Retinal pigment epithelial cell (primary cell): ENCODE measurements around the gene RHBDF2.

Experiments used
- DNase-seq: peaks from one replicate; pipeline ENCODE4 v3.0.0-alpha.2; 2010; ENCODE audit warnings: low read depth
- H3K4me3 ChIP-seq: 2 replicates; pipeline ENCODE4 v1.5.1; 2011; ENCODE audit warnings: mild to moderate bottlenecking, low read length, control low read depth, moderate library complexity
- TF ChIP-seq, protein P1 (sequence below): conservative IDR thresholded peaks from 2 replicates; pipeline ENCODE4 v1.5.1; 2011; ENCODE audit warnings: low read depth, low read length, control low read depth, inconsistent platforms

Gene RHBDF2

DNA sequence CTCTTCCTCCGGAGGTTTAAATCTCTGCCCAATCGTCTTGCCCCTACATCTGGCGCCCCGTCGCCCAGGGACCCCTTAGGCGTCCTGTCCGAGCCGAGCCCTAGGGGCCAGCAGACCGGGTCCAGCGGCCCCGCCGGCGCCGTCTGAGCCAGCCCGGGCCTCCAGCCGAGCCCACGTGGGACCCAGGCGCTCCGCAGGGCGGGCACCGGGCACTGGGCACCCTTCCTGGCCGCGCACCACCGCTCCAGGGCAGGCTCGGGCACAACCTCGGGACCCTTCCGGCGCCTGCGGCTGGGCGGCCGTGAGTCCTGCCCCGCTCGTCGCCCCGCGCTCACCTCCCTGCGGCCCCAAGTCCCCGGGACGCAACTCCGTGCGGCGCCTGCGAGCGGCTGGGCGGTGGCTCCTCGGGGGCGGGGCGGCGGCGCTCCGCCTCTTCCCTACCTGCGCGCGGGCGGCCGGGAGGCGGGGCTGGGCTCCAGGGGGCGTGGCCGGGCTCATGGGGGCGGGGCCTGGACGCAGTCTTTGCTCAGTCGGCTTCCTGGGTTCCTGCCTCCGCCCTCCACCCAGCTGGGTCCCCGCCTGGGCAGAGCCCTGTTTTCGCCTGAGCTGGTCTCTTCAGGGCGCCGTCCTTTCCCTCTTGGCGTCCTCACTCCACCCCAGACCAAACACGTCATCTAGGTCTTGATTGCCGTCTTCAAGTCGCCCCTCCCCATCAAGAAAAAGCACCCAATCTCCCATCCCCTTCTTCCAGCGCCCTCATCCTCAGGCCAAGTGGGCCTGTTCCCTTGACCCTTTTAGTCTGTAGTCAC is at the start of gene RHBDF2:
RHBDF2 (minus strand) TSS at position 406 of the 809 bp plus-strand sequence. CDS start 19,899 bp downstream, outside the sequence.
- H3K4me3 ChIP-seq, result peak within 1 kb of the TSS; percentile 78
- DNase-seq, result no peak
- TF ChIP-seq, protein P1, sequence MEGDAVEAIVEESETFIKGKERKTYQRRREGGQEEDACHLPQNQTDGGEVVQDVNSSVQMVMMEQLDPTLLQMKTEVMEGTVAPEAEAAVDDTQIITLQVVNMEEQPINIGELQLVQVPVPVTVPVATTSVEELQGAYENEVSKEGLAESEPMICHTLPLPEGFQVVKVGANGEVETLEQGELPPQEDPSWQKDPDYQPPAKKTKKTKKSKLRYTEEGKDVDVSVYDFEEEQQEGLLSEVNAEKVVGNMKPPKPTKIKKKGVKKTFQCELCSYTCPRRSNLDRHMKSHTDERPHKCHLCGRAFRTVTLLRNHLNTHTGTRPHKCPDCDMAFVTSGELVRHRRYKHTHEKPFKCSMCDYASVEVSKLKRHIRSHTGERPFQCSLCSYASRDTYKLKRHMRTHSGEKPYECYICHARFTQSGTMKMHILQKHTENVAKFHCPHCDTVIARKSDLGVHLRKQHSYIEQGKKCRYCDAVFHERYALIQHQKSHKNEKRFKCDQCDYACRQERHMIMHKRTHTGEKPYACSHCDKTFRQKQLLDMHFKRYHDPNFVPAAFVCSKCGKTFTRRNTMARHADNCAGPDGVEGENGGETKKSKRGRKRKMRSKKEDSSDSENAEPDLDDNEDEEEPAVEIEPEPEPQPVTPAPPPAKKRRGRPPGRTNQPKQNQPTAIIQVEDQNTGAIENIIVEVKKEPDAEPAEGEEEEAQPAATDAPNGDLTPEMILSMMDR, result no peak

DNA sequence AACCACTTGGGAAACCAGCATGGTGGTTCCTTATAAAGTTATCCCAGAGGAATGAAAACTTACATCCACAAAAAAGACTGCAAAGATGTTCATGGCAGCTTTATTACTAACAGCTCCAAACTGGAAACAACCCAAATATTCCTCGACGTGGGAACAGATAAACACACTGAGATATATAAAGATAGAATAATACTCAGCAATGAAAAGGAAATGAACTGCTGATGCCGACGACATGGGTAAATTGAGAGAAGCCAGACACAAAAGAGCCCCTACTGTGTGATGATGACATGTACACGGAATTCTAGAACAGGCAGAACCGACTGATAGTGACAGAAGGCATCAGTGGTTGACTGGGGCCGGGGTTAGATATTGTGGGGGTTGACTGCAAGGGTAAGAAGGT is 48.3 kb upstream of the RHBDF2 start:
- H3K4me3 ChIP-seq, result no peak overlapping the region
- TF ChIP-seq, protein P1, result no peak
- DNase-seq, result no peak

DNA sequence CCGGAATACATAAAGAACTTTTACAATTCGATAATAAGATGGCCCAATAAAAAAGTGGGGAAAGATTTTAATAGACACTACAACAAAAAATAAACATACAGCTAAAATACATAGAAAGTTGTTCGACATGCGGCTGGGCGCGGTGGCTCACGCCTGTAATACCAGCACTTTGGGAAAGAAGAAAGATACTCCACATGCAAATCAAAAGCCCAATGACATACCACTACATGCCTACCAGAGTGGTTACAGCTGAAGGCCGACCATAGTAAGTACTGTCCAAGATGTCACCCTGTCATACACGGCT is 47.9 kb upstream of the RHBDF2 start:
- TF ChIP-seq, protein P1, result no peak
- no peak for DNase-seq
- H3K4me3 ChIP-seq, result no peak overlapping the region

DNA sequence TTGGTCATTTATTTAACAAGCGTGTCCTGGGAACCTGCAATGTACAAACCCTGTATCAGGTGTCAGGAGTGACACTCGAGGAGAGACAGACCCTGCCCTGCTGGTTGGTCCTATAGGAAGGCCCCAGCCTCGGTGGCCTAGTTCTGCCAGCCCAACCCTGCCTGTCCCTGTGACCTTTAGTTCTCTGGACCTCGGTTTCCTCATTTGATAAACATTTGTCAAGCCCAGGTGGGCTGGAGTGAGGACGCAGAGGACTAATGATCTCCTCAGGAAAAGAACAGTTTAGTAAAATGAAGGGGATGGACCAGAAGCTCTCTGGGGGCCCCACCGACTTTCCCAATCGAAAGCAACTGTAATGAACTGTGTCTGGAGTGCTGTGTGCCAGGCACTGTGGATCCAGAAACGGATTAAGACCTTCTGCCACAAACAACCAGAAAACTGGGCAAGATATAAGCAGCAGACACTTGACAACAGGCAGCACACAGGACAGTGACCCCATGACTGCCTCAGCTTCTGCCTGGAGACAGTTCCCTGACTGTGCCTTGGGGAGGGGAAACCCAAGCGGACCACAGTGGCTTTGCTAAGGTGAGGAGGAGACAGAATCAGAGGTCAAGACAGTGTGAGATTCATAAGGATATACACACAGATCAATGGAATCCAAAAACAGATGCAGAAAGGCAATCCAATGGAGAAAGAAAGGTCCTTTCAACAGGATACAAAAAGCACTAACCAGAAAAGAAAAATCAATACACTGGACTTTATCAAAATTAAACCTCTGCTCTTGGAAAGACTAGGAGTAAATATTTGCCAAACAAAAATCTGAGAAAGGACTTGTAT is 47.4 kb upstream of the RHBDF2 start:
- no peak overlapping the region for H3K4me3 ChIP-seq
- TF ChIP-seq, protein P1, result no peak

DNA sequence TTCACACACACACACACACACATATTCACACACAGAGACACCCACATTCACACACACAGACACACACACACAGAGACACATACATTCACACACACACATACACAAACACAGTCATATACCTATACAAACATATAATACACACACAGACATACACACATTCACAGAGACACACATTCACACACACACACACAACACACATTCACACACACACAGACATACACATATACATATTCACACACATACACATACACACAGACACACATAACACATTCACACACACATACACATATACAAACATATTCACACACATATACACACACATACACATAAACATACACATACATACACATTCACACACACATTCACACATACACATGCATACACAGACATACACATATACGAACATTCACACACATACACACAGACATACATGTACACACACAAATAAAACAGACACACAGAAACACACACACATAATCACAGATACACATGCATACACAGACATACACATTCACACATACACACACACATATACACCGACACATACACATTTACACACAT is 46.5 kb upstream of the RHBDF2 start:
- H3K4me3 ChIP-seq, result no peak overlapping the region
- no peak for DNase-seq
- TF ChIP-seq, protein P1, result no peak

More for the DNA sequence above, 47.4 kb upstream of the RHBDF2 start:
- no peak for DNase-seq

DNA sequence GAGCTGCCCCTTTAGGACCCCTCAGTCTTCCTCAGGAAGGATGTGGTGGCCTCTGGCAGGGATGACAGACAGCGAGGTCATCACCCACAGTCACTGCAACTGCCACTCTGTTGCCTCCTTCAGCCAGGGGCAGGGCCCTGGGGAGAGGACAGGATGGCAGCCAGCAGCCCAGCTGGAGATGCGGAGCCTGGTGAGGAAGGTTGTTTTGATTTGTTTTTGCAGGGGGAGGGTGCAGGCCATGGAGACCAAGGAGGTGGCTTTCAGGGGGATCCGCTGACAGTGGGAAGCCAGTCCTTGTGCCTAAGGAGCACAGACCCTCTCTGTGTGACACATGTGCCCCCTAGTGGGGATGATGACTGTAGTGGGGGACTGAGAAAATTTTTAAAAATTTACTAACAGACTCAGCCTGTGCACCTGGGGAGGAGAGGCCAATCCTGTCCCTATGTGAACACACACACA is 46.0 kb upstream of the RHBDF2 start:
- TF ChIP-seq, protein P1, result peak; percentile 73
- H3K4me3 ChIP-seq, result no peak overlapping the region
- DNase-seq, result no peak
